SK-N-SH treated with all-trans-retinoic acid at 6 μM for 48 hours (cell line): ENCODE data around the gene RRP15.

ENCODE experiments used
- ATAC-seq: fragments of 200-7000 bp; cut with Tn5 transposase; 3 replicates; pipeline ENCODE4 v1.9.1; 2020; ENCODE audit warnings: mild to moderate bottlenecking, moderate library complexity
- ARNTL ChIP-seq: fragments of 450-650 bp; formaldehyde crosslinking; IDR thresholded peaks from 2 replicates; pipeline ENCODE4 v1.5.0; 2020; ENCODE audit warnings: low read depth, mild to moderate bottlenecking, moderate library complexity, borderline replicate concordance
- BACH2 ChIP-seq: fragments of 250-450 bp; sonication (Bioruptor Pico); IDR thresholded peaks from 2 replicates; pipeline ENCODE4 v1.9.0; 2021; ENCODE audit warnings: mild to moderate bottlenecking, borderline replicate concordance
- CSDC2 ChIP-seq: fragments of 250-450 bp; sonication (Bioruptor Pico); IDR thresholded peaks from 2 replicates; pipeline ENCODE4 v1.5.0; 2020; ENCODE audit warnings: mild to moderate bottlenecking, moderate library complexity
- ESRRG ChIP-seq: fragments of 250-450 bp; sonication (Bioruptor Pico); IDR thresholded peaks from 2 replicates; pipeline ENCODE4 v1.6.1; 2021; ENCODE audit warnings: mild to moderate bottlenecking
- GLIS3 ChIP-seq: fragments of 250-450 bp; sonication (Bioruptor Pico); IDR thresholded peaks from 2 replicates; pipeline ENCODE4 v1.5.0; 2020; ENCODE audit warnings: mild to moderate bottlenecking, moderate library complexity
- ISL1 ChIP-seq: fragments of 250-450 bp; sonication (Bioruptor Pico); IDR thresholded peaks from 2 replicates; pipeline ENCODE4 v2.1.2; 2022; ENCODE audit warnings: mild to moderate bottlenecking, moderate library complexity
- OSR1 ChIP-seq: fragments of 250-450 bp; sonication (Bioruptor Pico); IDR thresholded peaks from 2 replicates; pipeline ENCODE4 v1.8.0; 2022; ENCODE audit warnings: moderate library complexity, mild to moderate bottlenecking, inconsistent platforms
- PPARA ChIP-seq: fragments of 250-450 bp; sonication (Bioruptor Pico); IDR thresholded peaks from 2 replicates; pipeline ENCODE4 v1.5.0; 2020; ENCODE audit warnings: mild to moderate bottlenecking, borderline replicate concordance
- RARB ChIP-seq: fragments of 250-450 bp; sonication (Bioruptor Pico); IDR thresholded peaks from 2 replicates; pipeline ENCODE4 v1.8.0; 2021; ENCODE audit warnings: mild to moderate bottlenecking, moderate library complexity
- SNAI2 ChIP-seq: fragments of 250-450 bp; sonication (Bioruptor Pico); IDR thresholded peaks from 2 replicates; pipeline ENCODE4 v1.5.0; 2020; ENCODE audit warnings: mild to moderate bottlenecking, moderate library complexity
- TCF4 ChIP-seq: fragments of 250-450 bp; sonication (Bioruptor Pico); IDR thresholded peaks from 2 replicates; pipeline ENCODE4 v1.8.0; 2021; ENCODE audit warnings: mild to moderate bottlenecking, moderate library complexity, borderline replicate concordance
- TOX ChIP-seq: fragments of 250-450 bp; sonication (Bioruptor Pico); IDR thresholded peaks from 2 replicates; pipeline ENCODE4 v1.8.0; 2021; ENCODE audit warnings: mild to moderate bottlenecking, moderate library complexity, borderline replicate concordance
- ZC3H10 ChIP-seq: fragments of 250-450 bp; sonication (Bioruptor Pico); IDR thresholded peaks from 2 replicates; pipeline ENCODE4 v1.5.1; 2021; ENCODE audit warnings: mild to moderate bottlenecking, moderate library complexity
- ZFP3 ChIP-seq: fragments of 250-450 bp; sonication (Bioruptor Pico); IDR thresholded peaks from 2 replicates; pipeline ENCODE4 v1.5.0; 2020; ENCODE audit warnings: mild to moderate bottlenecking, moderate library complexity
- ZFP30 ChIP-seq: fragments of 450-650 bp; formaldehyde crosslinking; IDR thresholded peaks from 2 replicates; pipeline ENCODE4 v1.5.0; 2022; ENCODE audit warnings: mild to moderate bottlenecking, moderate library complexity
- ZNF565 ChIP-seq: fragments of 450-650 bp; formaldehyde crosslinking; conservative IDR thresholded peaks from 2 replicates; pipeline ENCODE4 v1.5.0; 2020; ENCODE audit warnings: low read depth, mild to moderate bottlenecking, moderate library complexity
- ZNF70 ChIP-seq: fragments of 450-650 bp; formaldehyde crosslinking; IDR thresholded peaks from 2 replicates; pipeline ENCODE4 v1.5.0; 2020; ENCODE audit warnings: mild to moderate bottlenecking, moderate library complexity
- ZNF8 ChIP-seq: fragments of 450-650 bp; formaldehyde crosslinking; IDR thresholded peaks from 2 replicates; pipeline ENCODE4 v1.5.0; 2020; ENCODE audit warnings: mild to moderate bottlenecking, moderate library complexity
- TF ChIP-seq, protein P1 (sequence below): fragments of 250-450 bp; sonication (Bioruptor Pico); IDR thresholded peaks from 2 replicates; pipeline ENCODE4 v1.8.0; 2021; ENCODE audit warnings: low read depth, mild to moderate bottlenecking, moderate library complexity, borderline replicate concordance
- TF ChIP-seq, protein P2 (sequence below): fragments of 250-450 bp; sonication (Bioruptor Pico); IDR thresholded peaks from 2 replicates; pipeline ENCODE4 v1.5.1; 2021; ENCODE audit warnings: mild to moderate bottlenecking, moderate library complexity
- TF ChIP-seq, protein P3 (sequence below): fragments of 250-450 bp; sonication (Bioruptor Pico); IDR thresholded peaks from 2 replicates; pipeline ENCODE4 v1.5.1; 2020; ENCODE audit warnings: low read depth, mild to moderate bottlenecking, moderate library complexity
- TF ChIP-seq, protein P4 (sequence below): fragments of 250-450 bp; sonication (Bioruptor Pico); IDR thresholded peaks from 2 replicates; pipeline ENCODE4 v1.8.0; 2020; ENCODE audit warnings: mild to moderate bottlenecking, moderate library complexity, borderline replicate concordance
- TF ChIP-seq, protein P5 (sequence below): fragments of 250-450 bp; sonication (Bioruptor Pico); IDR thresholded peaks from 2 replicates; pipeline ENCODE4 v1.5.0; 2020; ENCODE audit warnings: mild to moderate bottlenecking, moderate library complexity

Gene RRP15

DNA sequence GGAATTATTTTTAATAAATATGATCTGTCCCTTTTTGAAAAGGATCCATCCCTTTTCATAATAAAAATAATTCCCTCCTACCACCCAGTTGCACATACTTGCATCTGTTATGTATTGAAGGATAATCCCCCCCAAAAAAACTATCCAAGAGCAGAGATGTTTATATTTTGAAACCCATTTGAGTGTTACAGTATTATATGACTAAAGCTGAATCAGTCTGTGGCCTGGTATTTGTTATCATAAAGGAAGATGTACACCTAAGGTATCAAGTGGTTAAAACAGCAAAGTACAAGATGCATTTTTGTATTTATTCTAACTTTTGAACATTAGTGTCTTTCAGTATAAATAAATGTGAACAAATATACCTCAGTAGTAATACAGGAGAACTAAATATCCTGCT lies 47.3 kb downstream of the RRP15 start:
- no peak for TF ChIP-seq ZNF70 (CRISPR knock-in tag)
- ATAC-seq: no peak

DNA sequence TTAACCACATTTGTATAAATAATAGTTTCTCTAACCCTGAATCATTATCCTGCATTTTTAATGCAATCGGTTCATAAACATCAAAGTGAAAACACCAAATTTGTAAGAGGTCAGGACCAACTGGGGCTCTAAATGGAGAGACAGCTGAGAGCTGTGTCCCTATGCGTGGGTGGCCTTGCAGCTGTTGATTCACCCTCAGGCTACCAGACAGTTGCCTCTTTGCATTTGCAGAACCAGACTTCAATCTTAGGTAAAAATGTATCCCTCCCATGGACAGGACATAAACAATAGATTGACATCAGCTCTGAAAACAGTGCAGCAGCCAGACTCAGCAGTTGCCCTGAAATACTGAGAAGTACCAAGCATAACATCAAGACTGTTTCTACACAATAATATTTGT lies 51.2 kb downstream of the RRP15 start:
- no peak for TF ChIP-seq GLIS3 (CRISPR knock-in tag)
- TF ChIP-seq ZNF8: no peak
- TF ChIP-seq, protein P1, sequence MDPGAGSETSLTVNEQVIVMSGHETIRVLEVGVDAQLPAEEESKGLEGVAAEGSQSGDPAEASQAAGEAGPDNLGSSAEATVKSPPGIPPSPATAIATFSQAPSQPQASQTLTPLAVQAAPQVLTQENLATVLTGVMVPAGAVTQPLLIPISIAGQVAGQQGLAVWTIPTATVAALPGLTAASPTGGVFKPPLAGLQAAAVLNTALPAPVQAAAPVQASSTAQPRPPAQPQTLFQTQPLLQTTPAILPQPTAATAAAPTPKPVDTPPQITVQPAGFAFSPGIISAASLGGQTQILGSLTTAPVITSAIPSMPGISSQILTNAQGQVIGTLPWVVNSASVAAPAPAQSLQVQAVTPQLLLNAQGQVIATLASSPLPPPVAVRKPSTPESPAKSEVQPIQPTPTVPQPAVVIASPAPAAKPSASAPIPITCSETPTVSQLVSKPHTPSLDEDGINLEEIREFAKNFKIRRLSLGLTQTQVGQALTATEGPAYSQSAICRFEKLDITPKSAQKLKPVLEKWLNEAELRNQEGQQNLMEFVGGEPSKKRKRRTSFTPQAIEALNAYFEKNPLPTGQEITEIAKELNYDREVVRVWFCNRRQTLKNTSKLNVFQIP (CRISPR knock-in tag): no peak
- TF ChIP-seq PPARA (CRISPR knock-in tag): no peak
- no peak for TF ChIP-seq TCF4 (CRISPR knock-in tag)
- no peak for TF ChIP-seq RARB (CRISPR knock-in tag)
- TF ChIP-seq, protein P2, sequence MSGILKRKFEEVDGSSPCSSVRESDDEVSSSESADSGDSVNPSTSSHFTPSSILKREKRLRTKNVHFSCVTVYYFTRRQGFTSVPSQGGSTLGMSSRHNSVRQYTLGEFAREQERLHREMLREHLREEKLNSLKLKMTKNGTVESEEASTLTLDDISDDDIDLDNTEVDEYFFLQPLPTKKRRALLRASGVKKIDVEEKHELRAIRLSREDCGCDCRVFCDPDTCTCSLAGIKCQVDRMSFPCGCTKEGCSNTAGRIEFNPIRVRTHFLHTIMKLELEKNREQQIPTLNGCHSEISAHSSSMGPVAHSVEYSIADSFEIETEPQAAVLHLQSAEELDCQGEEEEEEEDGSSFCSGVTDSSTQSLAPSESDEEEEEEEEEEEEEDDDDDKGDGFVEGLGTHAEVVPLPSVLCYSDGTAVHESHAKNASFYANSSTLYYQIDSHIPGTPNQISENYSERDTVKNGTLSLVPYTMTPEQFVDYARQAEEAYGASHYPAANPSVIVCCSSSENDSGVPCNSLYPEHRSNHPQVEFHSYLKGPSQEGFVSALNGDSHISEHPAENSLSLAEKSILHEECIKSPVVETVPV: no peak
- TF ChIP-seq, protein P3, sequence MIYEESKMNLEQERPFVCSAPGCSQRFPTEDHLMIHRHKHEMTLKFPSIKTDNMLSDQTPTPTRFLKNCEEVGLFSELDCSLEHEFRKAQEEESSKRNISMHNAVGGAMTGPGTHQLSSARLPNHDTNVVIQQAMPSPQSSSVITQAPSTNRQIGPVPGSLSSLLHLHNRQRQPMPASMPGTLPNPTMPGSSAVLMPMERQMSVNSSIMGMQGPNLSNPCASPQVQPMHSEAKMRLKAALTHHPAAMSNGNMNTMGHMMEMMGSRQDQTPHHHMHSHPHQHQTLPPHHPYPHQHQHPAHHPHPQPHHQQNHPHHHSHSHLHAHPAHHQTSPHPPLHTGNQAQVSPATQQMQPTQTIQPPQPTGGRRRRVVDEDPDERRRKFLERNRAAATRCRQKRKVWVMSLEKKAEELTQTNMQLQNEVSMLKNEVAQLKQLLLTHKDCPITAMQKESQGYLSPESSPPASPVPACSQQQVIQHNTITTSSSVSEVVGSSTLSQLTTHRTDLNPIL (CRISPR knock-in tag): no peak
- TF ChIP-seq ZFP30 (CRISPR knock-in tag): no peak
- TF ChIP-seq OSR1 (CRISPR knock-in tag): no peak
- TF ChIP-seq ISL1 (CRISPR knock-in tag): no peak
- no peak for TF ChIP-seq ESRRG
- no peak for TF ChIP-seq TOX
- no peak for TF ChIP-seq ZNF565
- ATAC-seq: no peak

DNA sequence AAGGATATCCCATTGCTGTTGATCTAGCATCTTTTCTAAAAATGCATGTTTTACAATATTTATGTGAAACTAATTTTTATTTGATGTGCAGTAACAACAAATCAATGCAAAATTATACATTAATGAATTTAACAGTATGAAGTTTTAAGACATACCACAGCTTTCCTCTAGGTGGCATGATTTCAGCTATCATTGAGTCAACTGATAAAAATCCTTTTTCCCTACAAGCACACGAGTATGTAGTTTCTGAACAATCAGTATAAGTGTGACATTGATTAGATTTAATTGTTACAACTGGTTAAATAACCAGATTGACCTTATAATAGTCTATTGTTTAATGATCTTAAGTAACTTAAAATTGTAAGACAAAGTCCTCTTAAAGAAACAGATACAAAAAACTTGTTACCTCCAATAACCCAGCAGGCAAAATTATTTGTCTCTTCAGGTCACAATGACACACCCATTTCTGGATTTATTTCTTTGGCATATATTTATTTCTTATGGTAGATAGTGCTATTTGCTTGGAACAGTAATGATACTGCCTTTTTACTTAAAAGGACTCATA lies 54.3 kb downstream of the RRP15 start:
- peak; percentile 75 for ATAC-seq
- TF ChIP-seq ESRRG (no peak), CSDC2 (CRISPR knock-in tag) (no peak), TCF4 (CRISPR knock-in tag) (no peak), PPARA (CRISPR knock-in tag) (no peak), ZNF565 (no peak), ISL1 (CRISPR knock-in tag) (no peak), GLIS3 (CRISPR knock-in tag) (no peak), TOX (no peak)
- TF ChIP-seq, protein P4, sequence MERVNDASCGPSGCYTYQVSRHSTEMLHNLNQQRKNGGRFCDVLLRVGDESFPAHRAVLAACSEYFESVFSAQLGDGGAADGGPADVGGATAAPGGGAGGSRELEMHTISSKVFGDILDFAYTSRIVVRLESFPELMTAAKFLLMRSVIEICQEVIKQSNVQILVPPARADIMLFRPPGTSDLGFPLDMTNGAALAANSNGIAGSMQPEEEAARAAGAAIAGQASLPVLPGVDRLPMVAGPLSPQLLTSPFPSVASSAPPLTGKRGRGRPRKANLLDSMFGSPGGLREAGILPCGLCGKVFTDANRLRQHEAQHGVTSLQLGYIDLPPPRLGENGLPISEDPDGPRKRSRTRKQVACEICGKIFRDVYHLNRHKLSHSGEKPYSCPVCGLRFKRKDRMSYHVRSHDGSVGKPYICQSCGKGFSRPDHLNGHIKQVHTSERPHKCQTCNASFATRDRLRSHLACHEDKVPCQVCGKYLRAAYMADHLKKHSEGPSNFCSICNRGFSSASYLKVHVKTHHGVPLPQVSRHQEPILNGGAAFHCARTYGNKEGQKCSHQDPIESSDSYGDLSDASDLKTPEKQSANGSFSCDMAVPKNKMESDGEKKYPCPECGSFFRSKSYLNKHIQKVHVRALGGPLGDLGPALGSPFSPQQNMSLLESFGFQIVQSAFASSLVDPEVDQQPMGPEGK (CRISPR knock-in tag): no peak

DNA sequence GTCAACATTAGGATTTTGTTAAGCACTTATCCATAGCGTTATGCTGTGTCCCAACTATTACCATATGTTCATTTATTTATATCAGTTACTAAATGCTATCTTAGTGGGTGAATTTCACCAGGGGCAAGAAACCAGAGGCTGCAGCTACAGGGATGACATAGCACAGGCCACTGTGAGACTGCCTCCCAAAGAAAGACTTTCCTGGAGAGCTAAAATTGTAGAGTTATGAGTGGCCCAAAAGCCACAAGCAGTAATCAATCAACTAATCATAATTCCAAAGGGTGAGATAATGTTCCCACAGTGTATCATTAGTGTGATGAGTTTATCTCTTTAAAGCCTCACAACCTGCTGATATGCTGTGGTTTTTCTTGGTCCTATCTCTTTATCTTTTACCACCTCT lies 56.2 kb downstream of the RRP15 start:
- ATAC-seq: no peak
- no peak for TF ChIP-seq ARNTL
- no peak for TF ChIP-seq SNAI2 (CRISPR knock-in tag)
- peak; percentile 52 for TF ChIP-seq ISL1 (CRISPR knock-in tag)
- no peak for TF ChIP-seq ZNF70 (CRISPR knock-in tag)
- TF ChIP-seq ZC3H10: 0 out of 2 replicates have a peak, but pooled peaks have one; percentile 8

DNA sequence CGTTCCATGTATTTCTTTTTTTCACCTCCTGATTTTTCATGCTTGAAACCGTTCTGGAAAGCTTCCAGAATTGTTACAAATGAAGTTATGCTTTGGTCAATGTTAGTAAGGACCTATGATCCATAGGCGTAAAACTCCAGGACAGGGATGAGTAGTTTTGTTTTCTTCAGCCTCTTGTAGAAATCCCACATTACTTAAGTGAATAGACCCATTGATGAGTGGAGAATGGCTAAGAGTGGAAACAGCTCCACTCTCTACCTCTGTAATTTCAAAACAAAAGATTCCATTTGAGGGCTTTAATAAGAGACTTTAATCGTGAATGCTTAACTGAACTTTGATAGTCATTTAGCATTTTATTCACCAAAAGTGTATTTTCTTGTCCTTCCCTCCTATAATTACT lies 57.0 kb downstream of the RRP15 start:
- ATAC-seq: no peak
- TF ChIP-seq, protein P4 (CRISPR knock-in tag): no peak
- TF ChIP-seq ZFP3 (CRISPR knock-in tag) (no peak), ZC3H10 (no peak), BACH2 (CRISPR knock-in tag) (no peak), ARNTL (no peak), GLIS3 (CRISPR knock-in tag) (no peak), ZNF565 (no peak), TCF4 (CRISPR knock-in tag) (no peak), ISL1 (CRISPR knock-in tag) (no peak), ZNF70 (CRISPR knock-in tag) (no peak), OSR1 (CRISPR knock-in tag) (no peak), ZNF8 (no peak), ZFP30 (CRISPR knock-in tag) (no peak), SNAI2 (CRISPR knock-in tag) (no peak)
- TF ChIP-seq, protein P5, sequence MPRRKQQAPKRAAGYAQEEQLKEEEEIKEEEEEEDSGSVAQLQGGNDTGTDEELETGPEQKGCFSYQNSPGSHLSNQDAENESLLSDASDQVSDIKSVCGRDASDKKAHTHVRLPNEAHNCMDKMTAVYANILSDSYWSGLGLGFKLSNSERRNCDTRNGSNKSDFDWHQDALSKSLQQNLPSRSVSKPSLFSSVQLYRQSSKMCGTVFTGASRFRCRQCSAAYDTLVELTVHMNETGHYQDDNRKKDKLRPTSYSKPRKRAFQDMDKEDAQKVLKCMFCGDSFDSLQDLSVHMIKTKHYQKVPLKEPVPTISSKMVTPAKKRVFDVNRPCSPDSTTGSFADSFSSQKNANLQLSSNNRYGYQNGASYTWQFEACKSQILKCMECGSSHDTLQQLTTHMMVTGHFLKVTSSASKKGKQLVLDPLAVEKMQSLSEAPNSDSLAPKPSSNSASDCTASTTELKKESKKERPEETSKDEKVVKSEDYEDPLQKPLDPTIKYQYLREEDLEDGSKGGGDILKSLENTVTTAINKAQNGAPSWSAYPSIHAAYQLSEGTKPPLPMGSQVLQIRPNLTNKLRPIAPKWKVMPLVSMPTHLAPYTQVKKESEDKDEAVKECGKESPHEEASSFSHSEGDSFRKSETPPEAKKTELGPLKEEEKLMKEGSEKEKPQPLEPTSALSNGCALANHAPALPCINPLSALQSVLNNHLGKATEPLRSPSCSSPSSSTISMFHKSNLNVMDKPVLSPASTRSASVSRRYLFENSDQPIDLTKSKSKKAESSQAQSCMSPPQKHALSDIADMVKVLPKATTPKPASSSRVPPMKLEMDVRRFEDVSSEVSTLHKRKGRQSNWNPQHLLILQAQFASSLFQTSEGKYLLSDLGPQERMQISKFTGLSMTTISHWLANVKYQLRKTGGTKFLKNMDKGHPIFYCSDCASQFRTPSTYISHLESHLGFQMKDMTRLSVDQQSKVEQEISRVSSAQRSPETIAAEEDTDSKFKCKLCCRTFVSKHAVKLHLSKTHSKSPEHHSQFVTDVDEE (CRISPR knock-in tag): no peak
